HL-60 (cell line): Measurements from ENCODE around the gene PNMA8C.
"Not testable (repeated sequence)": the region's sequence is repeated elsewhere in the genome, so short reads cannot be mapped to it uniquely, and the experiment has no call there.

ENCODE experiments used
- DNase-seq, 2 experiments: peaks; one replicate each; pipeline ENCODE4 v3.0.0-alpha.2; 2010 to 2020; ENCODE audit warnings: low read depth in 1 of 2, low spot score in 1 of 2
- H3K27ac ChIP-seq: fragments of 250-450 bp; sonication (Bioruptor Pico); replicated peaks from 2 replicates; pipeline ENCODE4 v1.5.1; 2020; ENCODE audit warnings: mild to moderate bottlenecking, moderate library complexity
- H3K27me3 ChIP-seq: fragments of 250-450 bp; sonication (Bioruptor Pico); 2 replicates; pipeline ENCODE4 v1.5.1; 2021; ENCODE audit warnings: mild to moderate bottlenecking, moderate library complexity; ENCODE audit not compliant: insufficient read depth, poor library complexity, severe bottlenecking
- H3K4me3 ChIP-seq: replicated peaks from 2 replicates; pipeline ENCODE4 v1.5.1; 2011; ENCODE audit warnings: mild to moderate bottlenecking, control low read depth, low read length; ENCODE audit not compliant: insufficient read depth
- CTCF ChIP-seq: IDR thresholded peaks from one replicate; pipeline ENCODE4 v1.5.1; 2011; ENCODE audit warnings: low read length, control low read depth, inconsistent platforms; ENCODE audit not compliant: insufficient read depth
- GABPA ChIP-seq: IDR thresholded peaks from 2 replicates; pipeline ENCODE4 v1.6.1; 2012; ENCODE audit warnings: low read depth
- POLR2AphosphoS5 ChIP-seq: IDR thresholded peaks from 2 replicates; pipeline ENCODE4 v1.6.1; 2012; ENCODE audit warnings: low read depth
- REST ChIP-seq: IDR thresholded peaks from 2 replicates; pipeline ENCODE4 v1.6.1; 2012; ENCODE audit warnings: low read depth; ENCODE audit not compliant: insufficient replicate concordance
- SPI1 ChIP-seq: IDR thresholded peaks from 2 replicates; pipeline ENCODE4 v1.6.1; 2012; ENCODE audit warnings: low read depth, mild to moderate bottlenecking, borderline replicate concordance

Gene PNMA8C

GRCh38 chr19:46380690-46381089 lies 48.0 kb downstream of the PNMA8C start:
- H3K4me3 ChIP-seq, result no peak overlapping the region
- TF ChIP-seq GABPA (no peak), SPI1 (no peak), POLR2AphosphoS5 (no peak), CTCF (no peak), REST (no peak)
- H3K27ac ChIP-seq, result no peak overlapping the region
- DNase-seq, result no peak
- H3K27me3 ChIP-seq, result no peaks in the 10 kb centered on the region

GRCh38 chr19:46378268-46378667 lies 50.5 kb downstream of the PNMA8C start:
- DNase-seq, result no peak
- Histone ChIP-seq H3K27ac (no peak overlapping the region), H3K4me3 (no peak overlapping the region), H3K27me3 (no peaks in the 10 kb centered on the region)
- no peak for TF ChIP-seq REST
- TF ChIP-seq SPI1, result no peak
- TF ChIP-seq POLR2AphosphoS5, result no peak
- TF ChIP-seq GABPA, result no peak
- TF ChIP-seq CTCF, result no peak

GRCh38 chr19:46376241-46377153 lies 52.2 kb downstream of the PNMA8C start:
- TF ChIP-seq CTCF (no peak), GABPA (no peak), POLR2AphosphoS5 (no peak), REST (no peak), SPI1 (no peak)
- H3K4me3 ChIP-seq, result no peak overlapping the region
- no peak overlapping the region for H3K27ac ChIP-seq
- no peaks in the 10 kb centered on the region for H3K27me3 ChIP-seq
- no peak for DNase-seq

- H3K27me3 ChIP-seq, DNase-seq, H3K27ac ChIP-seq: not testable (repeated sequence)
Observed at GRCh38 chr19:46375476-46376067, 53.2 kb downstream of the PNMA8C start.

More at GRCh38 chr19:46375476-46376067, 53.2 kb downstream of the PNMA8C start:
- not testable (repeated sequence) for H3K4me3 ChIP-seq
